HUES48 (cell line): ENCODE measurements around the gene ERICH6B.
"Not testable (repeated sequence)": the region's sequence is repeated elsewhere in the genome, so short reads cannot be mapped to it uniquely, and the experiment has no call there.

Experiments
- H3K27ac ChIP-seq: one replicate; pipeline ENCODE4 v1.7.0; 2013; ENCODE audit warnings: low read depth, low read length, inconsistent platforms
- H3K27me3 ChIP-seq: 2 replicates; pipeline ENCODE4 v1.6.1; 2013; ENCODE audit warnings: mild to moderate bottlenecking, low read length; ENCODE audit not compliant: control insufficient read depth, insufficient read depth
- H3K36me3 ChIP-seq: 2 replicates; pipeline ENCODE4 v1.6.1; 2013; ENCODE audit warnings: low read length; ENCODE audit not compliant: control insufficient read depth, insufficient read depth
- H3K4me1 ChIP-seq: 2 replicates; pipeline ENCODE4 v1.6.1; 2013; ENCODE audit warnings: mild to moderate bottlenecking, low read length; ENCODE audit not compliant: control insufficient read depth, insufficient read depth
- H3K4me3 ChIP-seq: 2 replicates; pipeline ENCODE4 v1.5.1; 2013; ENCODE audit warnings: mild to moderate bottlenecking, low read depth, low read length
- H3K9ac ChIP-seq: 2 replicates; pipeline ENCODE4 v1.6.1; 2013; ENCODE audit warnings: mild to moderate bottlenecking, low read depth, low read length, moderate library complexity
- H3K9me3 ChIP-seq: 2 replicates; pipeline ENCODE4 v1.6.1; 2013; ENCODE audit warnings: low read length; ENCODE audit not compliant: control insufficient read depth, insufficient read depth

Gene ERICH6B

DNA sequence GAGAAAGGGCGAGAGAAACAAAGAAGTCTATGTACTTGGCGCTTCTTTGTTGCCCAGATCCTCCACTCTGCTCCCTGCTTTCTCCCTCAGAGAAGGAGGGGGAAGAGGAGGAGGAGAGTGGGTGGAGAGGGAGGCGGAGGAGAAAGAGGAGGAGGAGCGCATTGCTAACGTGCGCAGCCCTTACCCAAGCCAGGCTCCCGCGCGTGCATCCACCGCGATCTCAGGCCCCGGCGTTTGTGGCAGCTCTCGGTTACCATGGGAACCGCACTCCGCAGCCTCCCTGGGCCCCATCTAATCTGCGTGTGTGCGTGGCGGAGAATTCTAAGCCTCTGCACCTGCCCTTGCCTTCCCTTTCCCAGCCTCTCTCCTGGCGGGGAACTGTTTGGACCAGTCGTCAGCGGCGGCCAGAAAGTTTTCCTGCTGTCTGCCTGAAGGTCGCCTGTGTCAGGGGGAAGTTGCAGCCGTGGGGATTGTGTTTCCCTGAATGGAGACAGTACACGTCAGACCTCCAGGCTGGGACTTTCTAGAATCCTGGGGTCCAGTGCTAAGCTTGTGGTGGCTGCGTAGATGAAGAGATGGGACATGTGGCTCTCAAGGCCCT is at the start of gene ERICH6B:
Gene ERICH6B, minus strand, starts transcription at position 239 of the 601 bp plus-strand sequence. CDS start 18,734 bp downstream, outside the sequence.
- Histone ChIP-seq H3K4me1 (peaks cover 10% of the 10 kb centered on the region), H3K36me3 (no peaks in the 10 kb centered on the region), H3K27ac (no peak within 1 kb of the TSS), H3K9ac (no peak within 1 kb of the TSS), H3K9me3 (no peaks in the 10 kb centered on the region), H3K4me3 (peak within 1 kb of the TSS; percentile 56), H3K27me3 (peaks cover 29% of the 10 kb centered on the region)

DNA sequence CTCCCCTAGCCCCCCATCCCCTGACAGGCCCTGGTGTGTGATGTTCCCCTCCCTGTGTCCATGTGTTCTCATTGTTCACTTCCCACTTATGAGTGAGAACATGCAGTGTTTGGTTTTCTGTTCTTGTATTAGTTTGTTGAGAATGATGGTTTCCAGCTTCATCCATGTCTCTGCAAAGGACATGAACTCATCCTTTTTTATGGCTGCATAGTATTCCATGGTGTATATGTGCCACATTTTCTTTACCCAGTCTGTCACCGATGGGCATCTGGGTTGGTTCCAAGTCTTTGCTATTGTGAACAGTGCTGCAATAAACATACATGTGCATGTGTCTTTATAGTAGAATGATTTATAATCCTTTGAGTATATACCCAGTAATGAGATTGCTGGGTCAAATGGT is 47.4 kb upstream of the ERICH6B start:
- not testable (repeated sequence) for H3K9ac ChIP-seq, H3K9me3 ChIP-seq, H3K36me3 ChIP-seq, H3K4me3 ChIP-seq, H3K4me1 ChIP-seq, H3K27ac ChIP-seq, H3K27me3 ChIP-seq

DNA sequence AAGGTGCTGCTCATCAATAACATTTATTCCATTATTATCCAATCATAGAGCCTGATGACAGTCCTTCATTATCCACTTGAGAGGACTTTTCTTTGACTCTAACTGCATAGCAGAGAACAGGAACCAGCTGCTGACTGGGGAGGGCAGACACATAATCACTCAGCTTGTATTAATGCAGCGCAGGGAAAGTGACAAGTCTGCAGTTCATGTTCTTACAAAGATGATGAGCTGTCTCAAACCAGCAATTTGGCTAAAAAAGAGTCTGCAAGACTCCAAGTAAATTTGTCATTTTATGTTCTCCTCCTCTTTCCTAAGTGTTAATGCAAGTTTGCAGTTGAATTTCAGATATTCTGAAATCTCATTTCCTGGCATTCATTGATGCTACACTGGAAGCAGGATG is 46.6 kb upstream of the ERICH6B start:
- H3K9ac ChIP-seq = no peak overlapping the region
- H3K4me3 ChIP-seq = no peak overlapping the region
- H3K27ac ChIP-seq = no peak overlapping the region
- no peaks in the 10 kb centered on the region for H3K4me1 ChIP-seq
- H3K36me3 ChIP-seq = no peaks in the 10 kb centered on the region
- no peaks in the 10 kb centered on the region for H3K9me3 ChIP-seq
- H3K27me3 ChIP-seq = no peaks in the 10 kb centered on the region

DNA sequence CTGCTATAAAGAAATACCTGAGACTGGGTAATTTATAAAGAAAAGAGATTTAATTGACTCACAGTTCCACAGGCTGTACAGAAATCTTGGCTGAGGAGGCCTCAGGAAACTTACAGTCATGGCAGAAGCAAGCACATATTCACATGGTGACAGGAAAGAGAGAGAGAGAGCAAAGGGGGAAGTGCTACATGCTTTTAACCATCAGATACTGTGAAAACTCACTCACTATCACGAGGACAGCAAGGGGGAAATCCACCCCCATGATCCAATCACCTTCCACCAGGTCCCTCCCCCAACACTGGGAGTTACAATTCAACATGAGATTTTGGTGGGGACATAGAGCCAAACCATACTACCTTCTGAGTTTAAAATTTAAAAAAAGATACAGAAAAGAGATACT is 44.9 kb upstream of the ERICH6B start:
- H3K36me3 ChIP-seq, H3K9ac ChIP-seq, H3K27ac ChIP-seq, H3K4me1 ChIP-seq, H3K4me3 ChIP-seq, H3K9me3 ChIP-seq, H3K27me3 ChIP-seq: not testable (repeated sequence)

DNA sequence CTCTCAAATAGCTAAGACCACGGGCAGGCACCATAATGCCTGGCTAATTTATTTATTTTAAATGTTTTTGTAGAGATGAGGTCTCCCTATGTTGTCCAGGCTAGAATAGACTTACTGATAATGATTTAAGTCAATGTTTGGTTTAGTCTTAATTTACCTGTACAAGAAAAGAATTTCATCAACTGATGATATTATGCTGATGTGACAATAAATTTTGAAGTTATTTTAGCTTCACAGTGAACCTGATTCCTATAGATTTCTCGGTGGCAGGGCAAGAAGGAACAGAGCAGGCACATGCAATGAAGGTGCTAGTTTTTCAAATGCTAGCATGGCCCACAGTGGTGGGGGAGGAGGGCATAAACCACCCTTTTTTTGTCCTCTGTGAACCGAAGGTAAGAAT is 44.0 kb upstream of the ERICH6B start:
- no peak overlapping the region for H3K9ac ChIP-seq
- H3K36me3 ChIP-seq = no peaks in the 10 kb centered on the region
- no peak overlapping the region for H3K4me3 ChIP-seq
- no peak overlapping the region for H3K27ac ChIP-seq
- H3K27me3 ChIP-seq = no peaks in the 10 kb centered on the region
- no peaks in the 10 kb centered on the region for H3K9me3 ChIP-seq
- H3K4me1 ChIP-seq = no peaks in the 10 kb centered on the region

DNA sequence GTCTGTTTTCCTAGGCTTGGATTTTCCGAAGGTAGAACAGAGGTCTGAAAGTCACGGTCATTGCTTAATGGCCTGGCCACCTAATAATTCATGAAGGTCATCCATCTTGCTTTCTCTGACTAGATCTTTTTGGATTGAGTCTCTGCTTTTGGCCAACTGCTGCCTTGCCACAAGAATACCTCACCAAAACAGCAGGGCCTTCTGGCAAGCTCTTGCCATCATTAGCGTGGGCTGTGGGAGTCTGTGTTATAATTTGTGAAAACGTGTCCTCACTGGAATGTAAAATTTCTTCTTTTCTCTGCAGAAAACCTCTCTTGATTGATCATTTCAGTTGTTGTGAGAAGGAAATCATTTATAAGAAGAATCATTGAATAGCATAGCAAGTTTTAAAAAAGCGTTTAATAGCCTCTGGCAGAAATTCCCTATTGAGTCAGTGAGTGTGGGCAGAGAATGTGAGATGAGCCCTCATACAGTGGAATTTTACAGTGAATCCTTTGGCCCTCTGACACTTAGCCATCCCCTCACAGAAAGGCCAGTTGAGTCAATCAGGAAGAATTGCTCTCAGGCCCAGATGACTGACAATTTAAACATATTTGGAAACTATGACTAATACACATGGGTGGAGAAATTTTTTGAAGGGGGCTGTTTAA is 43.2 kb upstream of the ERICH6B start:
- Histone ChIP-seq H3K27me3 (no peaks in the 10 kb centered on the region), H3K36me3 (no peaks in the 10 kb centered on the region), H3K4me1 (no peaks in the 10 kb centered on the region), H3K4me3 (no peak overlapping the region), H3K9me3 (no peaks in the 10 kb centered on the region), H3K27ac (no peak overlapping the region), H3K9ac (no peak overlapping the region)

DNA sequence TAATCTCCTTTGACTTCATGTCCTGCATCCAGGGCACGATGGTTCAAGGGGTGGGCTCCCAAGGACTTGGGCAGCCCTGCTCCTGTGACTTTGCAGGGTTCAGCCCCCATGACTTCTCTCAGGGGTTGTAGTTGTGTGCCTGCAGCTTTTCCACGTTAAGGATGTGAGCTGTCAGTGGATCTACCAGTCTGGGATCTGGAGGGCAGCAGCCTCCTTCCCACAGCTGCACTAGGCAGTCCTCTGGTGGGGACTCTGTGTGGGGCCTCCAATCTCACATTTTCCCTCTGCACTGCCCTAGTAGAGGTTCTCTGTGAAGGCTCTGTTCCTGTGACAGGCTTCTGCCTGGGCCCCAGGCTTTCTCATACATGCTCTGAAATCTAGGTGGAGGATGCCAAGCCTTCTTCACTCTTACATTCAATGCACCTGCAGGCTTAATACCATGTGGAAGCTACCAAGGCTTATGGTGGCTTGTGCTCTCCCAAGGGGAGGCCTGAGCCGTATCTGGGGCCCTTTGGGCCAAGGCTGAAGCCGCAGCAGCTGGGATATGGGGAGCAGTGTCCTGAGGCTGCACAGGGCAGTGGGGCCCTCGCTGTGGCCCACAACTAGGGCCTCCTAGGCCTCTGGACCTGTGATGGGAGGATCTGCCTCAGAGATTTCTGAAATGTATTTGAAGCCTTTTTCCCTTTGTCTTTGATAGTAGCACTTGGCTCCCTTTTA is 39.3 kb upstream of the ERICH6B start:
- no peak overlapping the region for H3K9ac ChIP-seq
- no peak overlapping the region for H3K27ac ChIP-seq
- H3K9me3 ChIP-seq = no peaks in the 10 kb centered on the region

DNA sequence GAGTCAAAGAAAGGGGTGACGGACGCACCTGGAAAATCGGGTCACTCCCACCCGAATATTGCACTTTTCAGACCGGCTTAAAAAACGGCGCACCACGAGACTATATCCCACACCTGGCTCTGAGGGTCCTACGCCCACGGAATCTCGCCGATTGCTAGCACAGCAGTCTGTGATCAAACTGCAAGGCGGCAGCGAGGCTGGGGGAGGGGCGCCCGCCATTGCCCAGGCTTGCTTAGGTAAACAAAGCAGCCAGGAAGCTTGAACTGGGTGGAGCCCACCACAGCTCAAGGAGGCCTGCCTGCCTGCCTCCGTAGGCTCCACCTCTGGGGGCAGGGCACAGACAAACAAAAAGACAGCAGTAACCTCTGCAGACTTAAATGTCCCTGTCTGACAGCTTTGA is 29.7 kb upstream of the ERICH6B start:
- not testable (repeated sequence) for H3K27me3 ChIP-seq, H3K9ac ChIP-seq, H3K4me3 ChIP-seq, H3K4me1 ChIP-seq, H3K27ac ChIP-seq, H3K36me3 ChIP-seq
- H3K9me3 ChIP-seq = peaks cover 36% of the 10 kb centered on the region; the same call in 1 of the 2 replicates

More for the DNA sequence above, 39.3 kb upstream of the ERICH6B start:
- H3K36me3 ChIP-seq = no peaks in the 10 kb centered on the region
- H3K27me3 ChIP-seq = no peaks in the 10 kb centered on the region
- no peak overlapping the region for H3K4me3 ChIP-seq
- H3K4me1 ChIP-seq = no peaks in the 10 kb centered on the region

DNA sequence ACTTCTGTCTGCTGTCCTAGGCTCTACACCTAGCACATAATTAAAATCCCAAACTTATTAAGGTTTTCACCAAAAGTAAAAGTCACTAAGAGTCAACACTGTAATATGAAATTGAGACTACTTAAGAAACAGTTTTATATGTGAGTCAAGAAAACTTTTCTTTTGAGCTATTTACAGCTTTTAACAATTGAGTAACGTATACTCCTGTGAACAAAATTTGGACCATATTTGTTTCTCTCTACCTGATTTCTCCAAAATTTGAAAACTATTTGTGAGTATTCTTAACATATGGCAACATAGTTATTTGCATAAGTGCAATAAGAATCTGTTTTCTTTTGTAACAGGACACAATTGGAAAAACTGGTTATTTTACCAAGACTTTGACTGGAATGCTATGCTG is 26.6 kb upstream of the ERICH6B start:
- H3K27me3 ChIP-seq, H3K9ac ChIP-seq, H3K27ac ChIP-seq, H3K4me3 ChIP-seq, H3K36me3 ChIP-seq, H3K4me1 ChIP-seq: not testable (repeated sequence)
- peaks cover 36% of the 10 kb centered on the region; the same call in 1 of the 2 replicates for H3K9me3 ChIP-seq

DNA sequence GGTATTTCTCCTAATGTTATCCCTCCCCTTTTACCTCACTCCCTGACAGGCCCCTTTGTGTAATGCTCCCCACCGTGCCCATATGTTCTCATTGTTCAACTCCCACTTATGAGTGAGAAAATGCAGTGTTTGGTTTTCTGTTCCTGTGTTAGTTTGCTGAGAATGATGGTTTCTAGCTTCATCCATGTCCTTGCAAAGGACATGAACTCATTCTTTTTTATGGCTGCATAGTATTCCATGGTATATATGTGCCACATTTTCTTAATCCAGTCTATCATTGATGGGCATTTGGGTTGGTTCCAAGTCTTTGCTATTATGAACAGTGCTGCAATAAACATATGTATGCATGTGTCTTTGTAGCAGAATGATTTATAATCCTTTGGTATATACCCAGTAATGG is 19.8 kb upstream of the ERICH6B start:
- H3K27ac ChIP-seq, H3K4me3 ChIP-seq, H3K27me3 ChIP-seq, H3K4me1 ChIP-seq, H3K36me3 ChIP-seq, H3K9ac ChIP-seq, H3K9me3 ChIP-seq: not testable (repeated sequence)

DNA sequence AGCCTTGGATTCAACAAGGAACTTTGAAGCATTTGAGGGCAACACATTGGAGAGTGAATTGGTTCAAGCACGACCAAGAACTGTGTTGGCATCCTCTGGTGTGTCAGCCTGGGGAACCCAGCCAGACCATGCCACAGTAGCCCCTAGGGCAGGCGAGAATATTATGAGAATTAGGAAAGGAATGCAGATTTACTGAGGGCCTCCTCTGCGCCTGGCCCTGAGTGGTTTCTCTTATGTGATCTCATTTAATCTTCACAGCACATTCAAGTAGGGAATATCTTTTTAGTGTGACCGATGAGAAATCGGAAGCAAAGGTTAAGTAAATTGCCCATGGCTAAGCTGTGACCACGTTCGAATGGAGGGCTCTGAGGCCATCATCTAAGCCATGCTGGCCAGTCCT is 15.3 kb upstream of the ERICH6B start:
- no peaks in the 10 kb centered on the region for H3K9me3 ChIP-seq
- peaks cover 29% of the 10 kb centered on the region for H3K4me1 ChIP-seq
- H3K27ac ChIP-seq = no peak overlapping the region
- no peaks in the 10 kb centered on the region for H3K27me3 ChIP-seq
- H3K4me3 ChIP-seq = no peak overlapping the region
- no peaks in the 10 kb centered on the region for H3K36me3 ChIP-seq
- no peak overlapping the region for H3K9ac ChIP-seq
